Astrocyte of the spinal cord (primary cell): ENCODE measurements around the gene C19orf85.
A peak's percentile ranks its signal among the peaks of the same experiment; 100 is the strongest.

Experiments
- DNase-seq: peaks from one replicate; pipeline ENCODE4 v3.0.0; 2011; ENCODE audit warnings: low read depth, low spot score
- H3K4me3 ChIP-seq: 2 replicates; pipeline ENCODE4 v1.5.1; 2011; ENCODE audit warnings: low read depth, mild to moderate bottlenecking, low read length, moderate library complexity
- in situ Hi-C: cut with HindIII; loops from 2 replicates; pipeline ENCODE4 v1.10.0; 2017; ENCODE audit warnings: low sequenced_read_pairs
- TF ChIP-seq, protein P1 (sequence below): IDR thresholded peaks from 2 replicates; pipeline ENCODE4 v1.5.1; 2012; ENCODE audit warnings: low read depth, mild to moderate bottlenecking, low read length, inconsistent platforms

C19orf85 gene

DNA sequence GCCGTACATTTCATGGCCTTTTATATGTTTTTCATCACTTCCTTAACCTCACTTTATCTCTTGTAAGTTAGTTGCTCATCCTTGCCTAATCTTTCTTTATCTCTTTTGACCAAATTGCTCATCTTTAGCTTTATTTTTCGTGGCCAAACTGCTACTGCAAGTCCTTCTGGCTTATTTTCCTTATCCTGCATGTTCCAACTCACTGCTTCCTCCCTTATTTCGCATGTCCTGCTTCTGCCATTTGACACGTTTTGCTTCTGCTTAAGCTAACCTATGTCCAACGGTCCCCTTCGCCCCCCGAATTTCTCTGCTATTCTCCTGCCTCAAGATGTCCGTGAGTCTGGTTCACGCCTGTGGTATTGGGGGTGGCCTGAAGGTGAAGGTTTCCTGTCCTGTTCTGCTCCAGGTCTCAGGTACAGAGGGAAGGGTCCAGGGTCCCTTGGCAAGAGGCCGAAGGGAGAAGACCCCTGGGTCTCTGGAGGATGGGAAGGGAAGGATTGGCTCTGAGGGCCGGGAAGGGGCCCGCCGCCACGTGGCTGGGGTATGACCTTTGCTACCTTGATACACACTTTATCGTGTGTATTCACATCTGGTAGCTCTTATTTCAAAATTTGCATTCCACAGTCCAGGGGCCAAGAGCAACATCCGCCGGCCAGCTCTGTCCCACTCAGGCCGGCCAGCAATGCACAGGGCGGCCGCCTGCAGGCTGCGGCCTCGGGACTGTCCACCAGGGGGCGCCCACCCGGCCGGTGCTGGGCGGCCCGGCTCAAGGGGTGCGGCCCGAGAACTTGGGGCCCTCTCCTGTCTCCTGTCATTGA, 2.9 kb upstream of the C19orf85 start:
- H3K4me3 ChIP-seq: no peak overlapping the region
- TF ChIP-seq, protein P1, sequence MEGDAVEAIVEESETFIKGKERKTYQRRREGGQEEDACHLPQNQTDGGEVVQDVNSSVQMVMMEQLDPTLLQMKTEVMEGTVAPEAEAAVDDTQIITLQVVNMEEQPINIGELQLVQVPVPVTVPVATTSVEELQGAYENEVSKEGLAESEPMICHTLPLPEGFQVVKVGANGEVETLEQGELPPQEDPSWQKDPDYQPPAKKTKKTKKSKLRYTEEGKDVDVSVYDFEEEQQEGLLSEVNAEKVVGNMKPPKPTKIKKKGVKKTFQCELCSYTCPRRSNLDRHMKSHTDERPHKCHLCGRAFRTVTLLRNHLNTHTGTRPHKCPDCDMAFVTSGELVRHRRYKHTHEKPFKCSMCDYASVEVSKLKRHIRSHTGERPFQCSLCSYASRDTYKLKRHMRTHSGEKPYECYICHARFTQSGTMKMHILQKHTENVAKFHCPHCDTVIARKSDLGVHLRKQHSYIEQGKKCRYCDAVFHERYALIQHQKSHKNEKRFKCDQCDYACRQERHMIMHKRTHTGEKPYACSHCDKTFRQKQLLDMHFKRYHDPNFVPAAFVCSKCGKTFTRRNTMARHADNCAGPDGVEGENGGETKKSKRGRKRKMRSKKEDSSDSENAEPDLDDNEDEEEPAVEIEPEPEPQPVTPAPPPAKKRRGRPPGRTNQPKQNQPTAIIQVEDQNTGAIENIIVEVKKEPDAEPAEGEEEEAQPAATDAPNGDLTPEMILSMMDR: peak; percentile 91
- in situ Hi-C loops: no loop called here
- no peak for DNase-seq

DNA sequence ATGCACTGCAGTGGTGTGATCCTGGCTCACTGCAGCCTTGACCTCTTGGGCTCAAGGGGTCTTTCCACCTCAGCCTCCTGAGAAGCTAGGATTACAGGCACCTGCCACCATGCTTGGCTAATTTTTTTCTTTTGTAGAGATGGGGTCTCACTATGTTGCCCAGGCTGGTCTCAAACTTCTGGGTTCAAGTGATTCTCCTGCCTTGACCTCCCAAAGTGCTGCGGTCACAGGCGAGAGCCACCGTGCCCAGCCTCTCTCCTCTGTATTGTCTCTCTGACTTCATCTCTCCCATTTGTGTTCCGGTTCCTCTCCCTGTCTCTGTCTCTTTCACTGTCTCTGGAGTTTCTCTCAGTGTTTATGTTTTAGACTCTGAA, 1.7 kb upstream of the C19orf85 start:
- DNase-seq: no peak
- no peak overlapping the region for H3K4me3 ChIP-seq
- in situ Hi-C loops: no loop called here
- TF ChIP-seq, protein P1: no peak

DNA sequence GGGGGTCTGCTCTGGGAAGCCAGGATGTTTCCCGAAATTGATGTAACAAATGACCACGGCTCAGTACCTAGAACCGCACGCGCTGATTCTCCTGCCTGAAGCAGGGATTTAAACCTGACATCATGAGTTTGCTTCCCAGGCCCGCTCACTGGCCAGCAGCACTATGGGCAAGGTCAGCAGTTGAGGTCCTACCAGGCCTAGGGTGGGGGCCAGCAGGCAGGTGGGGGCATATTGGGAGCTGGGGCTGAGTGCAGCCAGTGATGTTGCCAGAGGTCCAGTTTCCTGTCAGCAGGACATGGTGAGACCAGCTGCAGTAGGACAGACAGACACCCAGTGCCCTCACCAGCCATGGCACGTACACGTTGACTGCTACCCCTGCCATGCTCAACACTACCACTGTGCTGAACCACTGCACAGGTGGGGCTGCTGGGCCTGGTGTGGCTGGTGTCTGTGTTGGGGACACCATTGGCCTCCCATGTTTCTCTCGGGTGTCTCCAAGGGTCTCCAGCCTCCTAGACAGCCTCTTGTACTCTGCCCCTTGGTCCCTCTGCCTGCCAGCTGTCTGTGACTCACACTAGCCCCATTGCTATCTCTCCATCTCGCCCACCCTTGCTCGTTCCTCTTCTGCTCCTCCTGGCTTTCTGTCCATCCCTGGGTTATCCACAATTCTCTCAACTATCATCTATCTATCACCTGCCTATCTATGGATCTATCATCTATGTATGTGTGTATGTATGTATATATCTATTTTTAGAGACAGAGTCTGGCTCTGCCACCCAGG, 1.1 kb upstream of the C19orf85 start:
- H3K4me3 ChIP-seq: no peak overlapping the region
- in situ Hi-C loops: no loop called here
- TF ChIP-seq, protein P1: no peak
- no peak for DNase-seq

GRCh38 chr19:55464039-55464661, 401 bp downstream of the C19orf85 start:
- TF ChIP-seq, protein P1: no peak
- in situ Hi-C loops: no loop called here
- no peak overlapping the region for H3K4me3 ChIP-seq
- no peak for DNase-seq

GRCh38 chr19:55463583-55464031, 944 bp downstream of the C19orf85 start:
- in situ Hi-C loops: no loop called here
- H3K4me3 ChIP-seq: no peak overlapping the region
- no peak for DNase-seq
- TF ChIP-seq, protein P1: no peak

GRCh38 chr19:55462722-55463121, 1.8 kb downstream of the C19orf85 start:
- TF ChIP-seq, protein P1: no peak
- no peak overlapping the region for H3K4me3 ChIP-seq
- no peak for DNase-seq
- in situ Hi-C loops: no loop called here
